Upper lobe of right lung (tissue), 1 donor: ENCODE data around the gene EXOSC1. TPM values are rescaled to one million over a fixed set of nuclear protein-coding genes. Genes with fewer than 3 reads are reported as not detected.
"Not testable (repeated sequence)": the region's sequence is repeated elsewhere in the genome, so short reads cannot be mapped to it uniquely, and the experiment has no call there.

Experiments
- ATAC-seq: fragments of 200-7000 bp; cut with Tn5 transposase; one replicate; pipeline ENCODE4 v1.9.1; 2020; ENCODE audit warnings: mild to moderate bottlenecking, moderate library complexity
- DNase-seq: peaks from one replicate; pipeline ENCODE4 v3.0.0-alpha.2; 2020
- H3K27ac ChIP-seq: fragments of 200-600 bp; one replicate; pipeline ENCODE4 v1.8.0; 2022
- H3K27me3 ChIP-seq: fragments of 200-600 bp; one replicate; pipeline ENCODE4 v1.8.0; 2022; ENCODE audit warnings: mild to moderate bottlenecking
- H3K36me3 ChIP-seq: fragments of 200-600 bp; one replicate; pipeline ENCODE4 v1.8.0; 2022
- H3K4me1 ChIP-seq: fragments of 200-600 bp; one replicate; pipeline ENCODE4 v1.8.0; 2022
- H3K4me3 ChIP-seq: fragments of 200-600 bp; one replicate; pipeline ENCODE4 v1.8.0; 2022; ENCODE audit warnings: mild to moderate bottlenecking
- H3K9me3 ChIP-seq: fragments of 200-600 bp; one replicate; pipeline ENCODE4 v1.8.0; 2022
- CTCF ChIP-seq: fragments of 200-600 bp; IDR thresholded peaks from one replicate; pipeline ENCODE4 v1.8.0; 2022; ENCODE audit warnings: antibody characterized with exemption
- intact Hi-C: fragments of 100-400 bp; cut with DNase I; formaldehyde crosslinking; loops from one replicate; pipeline ENCODE4 v1.11.0; 2022
- total RNA-seq: library from RNA; stranded (reverse); fragmentation: NEBNext Ultra II Directional; extraction: Animal tissue kit (Norgen Biotek cat#: 25700); gene quantifications from one replicate; pipeline ENCODE4 v1.2.1, GENCODE V29; 2021
- donor health status: DM: no; HTN: yes; CAD: no; lungs with severe emphysema.

Gene EXOSC1
- total RNA-seq, 1 donor from 2014 or later = 27.0 TPM

- ATAC-seq (peak; percentile 92), DNase-seq (peak; percentile 79)
- intact Hi-C loops = no loop called here
- Histone ChIP-seq H3K4me3 (no peak overlapping the region), H3K4me1 (peaks cover 10% of the 10 kb centered on the region), H3K36me3 (no peaks in the 10 kb centered on the region), H3K9me3 (no peaks in the 10 kb centered on the region), H3K27ac (peak overlapping the region; percentile 55), H3K27me3 (no peaks in the 10 kb centered on the region)
- peak; percentile 83 for TF ChIP-seq CTCF
Observed at GRCh38 chr10:97407211-97407951, 38.4 kb downstream of the EXOSC1 start.

- intact Hi-C loops, H3K36me3 ChIP-seq, H3K4me3 ChIP-seq, H3K9me3 ChIP-seq, DNase-seq, H3K27me3 ChIP-seq, ATAC-seq, H3K4me1 ChIP-seq: not testable (repeated sequence)
- H3K27ac ChIP-seq = peak overlapping the region; percentile 55
Observed at GRCh38 chr10:97406483-97406882, 39.3 kb downstream of the EXOSC1 start.

- no peak overlapping the region for H3K4me3 ChIP-seq
- peak; percentile 55 for ATAC-seq
- H3K27ac ChIP-seq = peak overlapping the region; percentile 55
- no peaks in the 10 kb centered on the region for H3K27me3 ChIP-seq
- peaks cover 10% of the 10 kb centered on the region for H3K4me1 ChIP-seq
- no peak for DNase-seq
- intact Hi-C loops = no loop called here
- no peaks in the 10 kb centered on the region for H3K9me3 ChIP-seq
- no peaks in the 10 kb centered on the region for H3K36me3 ChIP-seq
- TF ChIP-seq CTCF = no peak
Observed at GRCh38 chr10:97406064-97406463, 39.7 kb downstream of the EXOSC1 start.

GRCh38 chr10:97404044-97404443 lies 41.8 kb downstream of the EXOSC1 start:
- intact Hi-C loops = no loop called here
- ATAC-seq = no peak
- H3K36me3 ChIP-seq = no peaks in the 10 kb centered on the region
- TF ChIP-seq CTCF = no peak
- DNase-seq = no peak
- no peak overlapping the region for H3K27ac ChIP-seq
- peaks cover 23% of the 10 kb centered on the region for H3K4me1 ChIP-seq
- no peaks in the 10 kb centered on the region for H3K9me3 ChIP-seq
- no peaks in the 10 kb centered on the region for H3K27me3 ChIP-seq
- H3K4me3 ChIP-seq = no peak overlapping the region

- peaks cover 13% of the 10 kb centered on the region for H3K4me1 ChIP-seq
- peak overlapping the region; percentile 92 for H3K27ac ChIP-seq
- DNase-seq (no peak), ATAC-seq (no peak)
- peak overlapping the region; percentile 88 for H3K4me3 ChIP-seq
- H3K27me3 ChIP-seq = no peaks in the 10 kb centered on the region
- H3K9me3 ChIP-seq = no peaks in the 10 kb centered on the region
- no peak for TF ChIP-seq CTCF
- intact Hi-C loops = no loop called here
- H3K36me3 ChIP-seq = peaks cover 12% of the 10 kb centered on the region
Observed at GRCh38 chr10:97401455-97401919, 44.3 kb downstream of the EXOSC1 start.

DNA sequence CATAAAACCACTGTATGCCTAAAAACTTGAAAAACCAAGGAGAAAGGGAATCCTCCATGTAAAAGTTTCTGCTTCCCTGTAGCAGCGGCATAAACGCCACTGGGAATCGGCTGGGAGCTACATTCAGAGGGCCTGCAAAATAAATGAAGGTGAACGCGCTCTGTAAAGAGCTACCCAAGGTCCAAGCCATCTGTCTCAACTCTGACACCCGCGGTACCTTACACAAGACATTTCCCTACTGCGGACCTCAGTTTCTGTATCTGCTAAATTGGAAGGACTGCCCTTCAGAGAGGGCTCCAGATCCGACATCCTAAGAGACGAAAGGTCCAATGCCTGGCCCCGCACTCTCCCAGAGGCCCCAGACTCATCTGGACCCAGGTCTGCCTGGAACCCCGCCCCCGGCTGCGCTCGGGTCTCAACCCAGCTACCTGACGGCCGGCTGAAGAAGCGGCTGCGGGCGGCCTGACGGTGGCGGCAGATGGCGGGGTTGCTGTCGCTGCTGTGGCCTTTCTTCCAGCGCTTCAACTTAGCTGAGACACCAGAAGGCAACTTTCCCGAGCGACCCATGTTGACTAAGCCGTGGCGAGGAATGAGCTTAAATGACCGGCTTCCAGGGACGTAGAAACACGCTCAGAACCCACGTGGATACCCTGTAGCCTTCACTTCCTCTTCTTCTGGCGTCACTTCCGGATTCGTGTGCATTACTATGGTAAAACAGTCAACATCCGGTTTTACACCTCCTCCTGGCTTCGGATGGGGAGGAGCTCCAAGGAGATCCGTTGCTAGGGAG lies 44.9 kb downstream of the EXOSC1 start, which contains the start of gene RRP12:
TSS of gene RRP12 (minus strand) at position 676 of the 790 bp plus-strand sequence. CDS start at position 567, 109 bp downstream.
- Histone ChIP-seq H3K4me3 (peak within 1 kb of the TSS; percentile 88), H3K27ac (peak within 1 kb of the TSS; percentile 92)
- ATAC-seq = peak; percentile 99

More for the DNA sequence above, 44.9 kb downstream of the EXOSC1 start, which contains the start of gene RRP12:
- DNase-seq = peak; percentile 77
- no peak for TF ChIP-seq CTCF
- Histone ChIP-seq H3K9me3 (no peaks in the 10 kb centered on the region), H3K27me3 (no peaks in the 10 kb centered on the region), H3K4me1 (peaks cover 13% of the 10 kb centered on the region), H3K36me3 (peaks cover 17% of the 10 kb centered on the region)
- intact Hi-C loops = no loop called here
